ENCODE data around the gene VCP. TPM values are rescaled to one million over a fixed set of nuclear protein-coding genes. Genes with fewer than 3 reads are reported as not detected.

The VCP gene
- total and polyA plus RNA-seq, 9 of the 15 experiments (the other 6 are each of a cell fraction or from before 2014, with no cell fraction given): 7.1 to 257 (median 199) TPM

DNA sequence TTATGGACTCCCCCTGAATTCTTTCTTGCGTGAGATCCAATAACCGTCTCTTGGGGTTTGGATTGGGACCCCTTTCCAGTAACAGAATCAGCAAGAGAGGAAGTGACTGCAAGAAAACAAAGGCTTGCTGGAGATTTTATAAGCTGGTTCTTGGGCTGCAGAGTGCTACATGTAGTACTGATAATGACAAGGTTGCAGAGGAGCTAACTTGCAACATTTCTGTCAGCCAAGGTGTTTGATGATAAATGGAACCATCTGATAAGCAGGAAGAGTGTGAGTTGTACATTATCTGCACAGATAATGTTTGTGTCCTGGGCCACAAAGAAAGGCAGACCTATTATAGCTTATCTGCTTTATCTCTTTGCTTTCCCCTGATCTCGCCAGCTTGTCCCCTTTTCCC, 45.8 kb downstream of the VCP start:
- FAIRE-seq: peak; percentile 23
- TF ChIP-seq ZNF324 (CRISPR knock-in tag; IDR thresholded peaks at IDR 0.05): no peak
- TF ChIP-seq TAL1 (IDR thresholded peaks at IDR 0.05): peak; percentile 49; the same call in 1 of the 2 replicates
- TF ChIP-seq, protein P1, sequence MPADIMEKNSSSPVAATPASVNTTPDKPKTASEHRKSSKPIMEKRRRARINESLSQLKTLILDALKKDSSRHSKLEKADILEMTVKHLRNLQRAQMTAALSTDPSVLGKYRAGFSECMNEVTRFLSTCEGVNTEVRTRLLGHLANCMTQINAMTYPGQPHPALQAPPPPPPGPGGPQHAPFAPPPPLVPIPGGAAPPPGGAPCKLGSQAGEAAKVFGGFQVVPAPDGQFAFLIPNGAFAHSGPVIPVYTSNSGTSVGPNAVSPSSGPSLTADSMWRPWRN (IDR thresholded peaks at IDR 0.05; ENCODE audit: low read depth): 0 out of 2 replicates have a peak, but pooled peaks have one; percentile 23
- no peak for TF ChIP-seq ZNF764 (CRISPR knock-in tag; IDR thresholded peaks at IDR 0.05; ENCODE audit: low read depth)
- no peak for TF ChIP-seq BRD9 (IDR thresholded peaks at IDR 0.05; ENCODE audit: low read depth, partially characterized antibody)
- TF ChIP-seq, protein P2, sequence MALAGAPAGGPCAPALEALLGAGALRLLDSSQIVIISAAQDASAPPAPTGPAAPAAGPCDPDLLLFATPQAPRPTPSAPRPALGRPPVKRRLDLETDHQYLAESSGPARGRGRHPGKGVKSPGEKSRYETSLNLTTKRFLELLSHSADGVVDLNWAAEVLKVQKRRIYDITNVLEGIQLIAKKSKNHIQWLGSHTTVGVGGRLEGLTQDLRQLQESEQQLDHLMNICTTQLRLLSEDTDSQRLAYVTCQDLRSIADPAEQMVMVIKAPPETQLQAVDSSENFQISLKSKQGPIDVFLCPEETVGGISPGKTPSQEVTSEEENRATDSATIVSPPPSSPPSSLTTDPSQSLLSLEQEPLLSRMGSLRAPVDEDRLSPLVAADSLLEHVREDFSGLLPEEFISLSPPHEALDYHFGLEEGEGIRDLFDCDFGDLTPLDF (CRISPR knock-in tag; IDR thresholded peaks at IDR 0.05): no peak
- TF ChIP-seq SMARCE1 (IDR thresholded peaks at IDR 0.05): peak; percentile 28; the same call in 1 of the 2 replicates
- no peak for TF ChIP-seq ZNF444 (CRISPR knock-in tag; IDR thresholded peaks at IDR 0.05)
- TF ChIP-seq ZNF584 (CRISPR knock-in tag; IDR thresholded peaks at IDR 0.05; ENCODE audit: low read depth): no peak
- no peak for TF ChIP-seq LEF1 (IDR thresholded peaks at IDR 0.05)
- TF ChIP-seq ZFP36 (IDR thresholded peaks at IDR 0.05; ENCODE audit: low read depth, low read length, partially characterized antibody): no peak
- TF ChIP-seq MED1 (CRISPR knock-in tag; IDR thresholded peaks at IDR 0.05; ENCODE audit: borderline replicate concordance): no peak
- no peak for TF ChIP-seq ARID2 (IDR thresholded peaks at IDR 0.05)
- no peak for TF ChIP-seq SAFB (IDR thresholded peaks at IDR 0.05; ENCODE audit: borderline replicate concordance, low read depth, low read length)
- no peak for TF ChIP-seq TAF1 (IDR thresholded peaks at IDR 0.05; ENCODE audit: control insufficient read depth, extremely low read depth, insufficient read depth, low read length, severe bottlenecking)
- no peak for TF ChIP-seq RFX1 (IDR thresholded peaks at IDR 0.05)
- TF ChIP-seq, protein P3, sequence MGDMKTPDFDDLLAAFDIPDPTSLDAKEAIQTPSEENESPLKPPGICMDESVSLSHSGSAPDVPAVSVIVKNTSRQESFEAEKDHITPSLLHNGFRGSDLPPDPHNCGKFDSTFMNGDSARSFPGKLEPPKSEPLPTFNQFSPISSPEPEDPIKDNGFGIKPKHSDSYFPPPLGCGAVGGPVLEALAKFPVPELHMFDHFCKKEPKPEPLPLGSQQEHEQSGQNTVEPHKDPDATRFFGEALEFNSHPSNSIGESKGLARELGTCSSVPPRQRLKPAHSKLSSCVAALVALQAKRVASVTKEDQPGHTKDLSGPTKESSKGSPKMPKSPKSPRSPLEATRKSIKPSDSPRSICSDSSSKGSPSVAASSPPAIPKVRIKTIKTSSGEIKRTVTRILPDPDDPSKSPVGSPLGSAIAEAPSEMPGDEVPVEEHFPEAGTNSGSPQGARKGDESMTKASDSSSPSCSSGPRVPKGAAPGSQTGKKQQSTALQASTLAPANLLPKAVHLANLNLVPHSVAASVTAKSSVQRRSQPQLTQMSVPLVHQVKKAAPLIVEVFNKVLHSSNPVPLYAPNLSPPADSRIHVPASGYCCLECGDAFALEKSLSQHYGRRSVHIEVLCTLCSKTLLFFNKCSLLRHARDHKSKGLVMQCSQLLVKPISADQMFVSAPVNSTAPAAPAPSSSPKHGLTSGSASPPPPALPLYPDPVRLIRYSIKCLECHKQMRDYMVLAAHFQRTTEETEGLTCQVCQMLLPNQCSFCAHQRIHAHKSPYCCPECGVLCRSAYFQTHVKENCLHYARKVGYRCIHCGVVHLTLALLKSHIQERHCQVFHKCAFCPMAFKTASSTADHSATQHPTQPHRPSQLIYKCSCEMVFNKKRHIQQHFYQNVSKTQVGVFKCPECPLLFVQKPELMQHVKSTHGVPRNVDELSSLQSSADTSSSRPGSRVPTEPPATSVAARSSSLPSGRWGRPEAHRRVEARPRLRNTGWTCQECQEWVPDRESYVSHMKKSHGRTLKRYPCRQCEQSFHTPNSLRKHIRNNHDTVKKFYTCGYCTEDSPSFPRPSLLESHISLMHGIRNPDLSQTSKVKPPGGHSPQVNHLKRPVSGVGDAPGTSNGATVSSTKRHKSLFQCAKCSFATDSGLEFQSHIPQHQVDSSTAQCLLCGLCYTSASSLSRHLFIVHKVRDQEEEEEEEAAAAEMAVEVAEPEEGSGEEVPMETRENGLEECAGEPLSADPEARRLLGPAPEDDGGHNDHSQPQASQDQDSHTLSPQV (IDR thresholded peaks at IDR 0.05): no peak
- TF ChIP-seq HMG20A (CRISPR knock-in tag; conservative IDR thresholded peaks at IDR 0.05): no peak
- TF ChIP-seq ZNF586 (CRISPR knock-in tag; conservative IDR thresholded peaks at IDR 0.05): no peak

More for the DNA sequence above, 45.8 kb downstream of the VCP start:
- peak in 2 of 4 experiments; percentile 6 to 45 for DNase-seq (ENCODE audit: extremely low read depth in 1 of 4, low spot score in 3 of 4)
- in situ Hi-C loops (cut with MboI) (no loop called here), intact Hi-C loops (cut with micrococcal nuclease) (no loop called here)
- H4K20me1 ChIP-seq (replicated peaks; ENCODE audit: control insufficient read depth, insufficient read depth, low read length): no peaks in the 10 kb centered on the region
- peak overlapping the region; percentile 79; the same call in 2 of the 3 replicates for H3K27ac ChIP-seq (ENCODE audit: extremely low read depth, low read depth, low read length)
- no peaks in the 10 kb centered on the region for H3K27me3 ChIP-seq (ENCODE audit: control insufficient read depth in 2 of 2, insufficient read depth in 2 of 2, low read length in 2 of 2)
- no peak overlapping the region; the same call in 1 of the 2 replicates for H3K4me2 ChIP-seq (ENCODE audit: insufficient read depth, low read length)
- H3K36me3 ChIP-seq (ENCODE audit: control insufficient read depth, insufficient read depth, low read length): no peaks in the 10 kb centered on the region; the same call in 2 of the 3 replicates
- 3% methylated on average over 3 of the region's 3 CpGs for WGBS (ENCODE audit: insufficient coverage, low coverage, missing lambda C conversion rate)
- H3K79me2 ChIP-seq (ENCODE audit: control insufficient read depth, insufficient read depth, low read length): no peaks in the 10 kb centered on the region
- CTCF ChIA-PET (ENCODE audit: low intra/inter-chr PET ratio): no interaction called here
- H3K9ac ChIP-seq (ENCODE audit: insufficient read depth in 1 of 2, low read depth in 2 of 2, low read length in 2 of 2): no peak overlapping the region; a peak in 1 of 4 replicates
- H3K9me1 ChIP-seq (ENCODE audit: control insufficient read depth, insufficient read depth, low read length): no peaks in the 10 kb centered on the region
- POLR2A ChIA-PET: interaction anchor here (0.6 to 2.0 kb wide), 5 partner anchors 17 to 77 kb away, joined by 3 to 5 read pairs (median 3); no protein-coding TSS in a partner anchor
- peak; percentile 60 for ATAC-seq
- H3K4me3 ChIP-seq: no peak overlapping the region
- H2AFZ ChIP-seq (ENCODE audit: low read depth, low read length): peak overlapping the region; percentile 59
- H3K4me1 ChIP-seq (replicated peaks in 1 of 2; ENCODE audit: control insufficient read depth in 2 of 2, insufficient read depth in 2 of 2, low read length in 2 of 2): peaks cover 8 to 28% of the 10 kb centered on the region in 2 experiments; a peak in 4 of 5 replicates
- no peaks in the 10 kb centered on the region for H3K9me3 ChIP-seq (replicated peaks; ENCODE audit: control insufficient read depth, insufficient read depth, low read depth, low read length)
- BruUV-seq (replicated peaks): no TSS peak

Measured in K562 (cell line).